PC-9 (cell line): ENCODE measurements around the gene SUGP2. TPM values are rescaled to one million over a fixed set of nuclear protein-coding genes. Genes with fewer than 3 reads are reported as not detected.

ENCODE experiments used
- BruUV-seq: library from RNA; stranded (reverse); fragments of 400-500 nt; replicated peaks from 2 replicates; lab custom pipeline; 2021; lab: Mats Ljungman, UMichigan
- CTCF ChIA-PET: fragments of 300-600 bp; sonication (Branson Sonifier 250); formaldehyde crosslinking; loops from one replicate; lab custom pipeline; 2022; ENCODE audit warnings: antibody characterized with exemption; lab: Charles Lee
- POLR2A ChIA-PET: fragments of 300-600 bp; sonication (Branson Sonifier 250); formaldehyde crosslinking; loops from one replicate; lab custom pipeline; 2022; ENCODE audit warnings: antibody characterized with exemption; ENCODE audit not compliant: unreplicated experiment; lab: Charles Lee
- DNase-seq, 2 experiments: peaks; one replicate each; pipeline versions ENCODE4 v3.0.0 to v3.0.0-alpha.2; 2015 to 2022; ENCODE audit warnings: mixed read lengths in 1 of 2
- H2AFZ ChIP-seq: fragments of 200-600 bp; sonication (generic); 2 replicates; pipeline ENCODE4 v1.8.1; 2017; ENCODE audit warnings: antibody characterized with exemption
- H3F3A ChIP-seq: fragments of 200-600 bp; sonication (generic); 2 replicates; pipeline ENCODE4 v1.8.1; 2017; ENCODE audit warnings: antibody characterized with exemption, mild to moderate bottlenecking, low read depth; ENCODE audit not compliant: insufficient read depth
- H3K27ac ChIP-seq: fragments of 200-600 bp; sonication (generic); 2 replicates; pipeline ENCODE4 v1.6.1; 2016; ENCODE audit warnings: mixed run types
- H3K27me3 ChIP-seq: fragments of 200-600 bp; sonication (generic); 2 replicates; pipeline ENCODE4 v1.6.1; 2016; ENCODE audit warnings: low read depth, mixed run types; ENCODE audit not compliant: insufficient read depth
- H3K36me3 ChIP-seq: fragments of 200-600 bp; sonication (generic); 2 replicates; pipeline ENCODE4 v1.6.1; 2016; ENCODE audit warnings: low read depth, mixed run types
- H3K4me1 ChIP-seq: fragments of 200-600 bp; sonication (generic); replicated peaks from 2 replicates; pipeline ENCODE4 v1.6.1; 2016; ENCODE audit warnings: mixed run types; ENCODE audit not compliant: insufficient read depth
- H3K4me2 ChIP-seq: fragments of 200-600 bp; sonication (generic); 2 replicates; pipeline ENCODE4 v1.6.1; 2017; ENCODE audit warnings: mixed run types
- H3K4me3 ChIP-seq: fragments of 200-600 bp; sonication (generic); 2 replicates; pipeline ENCODE4 v1.6.1; 2016; ENCODE audit warnings: mixed run types
- H3K79me2 ChIP-seq: fragments of 200-600 bp; sonication (generic); 2 replicates; pipeline ENCODE4 v1.6.1; 2017; ENCODE audit warnings: low read depth, mixed run types
- H3K9me2 ChIP-seq: fragments of 200-600 bp; sonication (generic); 2 replicates; pipeline ENCODE4 v1.8.1; 2017; ENCODE audit warnings: mild to moderate bottlenecking; ENCODE audit not compliant: insufficient read depth
- H3K9me3 ChIP-seq: fragments of 200-600 bp; sonication (generic); 2 replicates; pipeline ENCODE4 v1.8.1; 2016; ENCODE audit warnings: low read depth; ENCODE audit not compliant: insufficient read depth
- H4K20me1 ChIP-seq: fragments of 200-600 bp; sonication (generic); 2 replicates; pipeline ENCODE4 v1.8.1; 2017; ENCODE audit not compliant: insufficient read depth
- CTCF ChIP-seq: fragments of 200-600 bp; sonication (generic); conservative IDR thresholded peaks from 2 replicates; pipeline ENCODE4 v1.6.1; 2017; ENCODE audit warnings: mixed run types, antibody characterized with exemption, mild to moderate bottlenecking, moderate library complexity
- EZH2 ChIP-seq: fragments of 200-600 bp; sonication (generic); IDR thresholded peaks from 2 replicates; pipeline ENCODE4 v1.8.0; 2017; ENCODE audit warnings: antibody characterized with exemption, low read depth
- intact Hi-C: fragments of 100-400 bp; cut with micrococcal nuclease; formaldehyde crosslinking; loops from one replicate; pipeline ENCODE4 v1.10.0; 2022; ENCODE audit not compliant: unreplicated experiment
- total RNA-seq: library from RNA; stranded (reverse); gene quantifications from 2 replicates; pipeline ENCODE4 v1.2.3, GENCODE V29; 2021

SUGP2 gene
- total RNA-seq, 1 experiment from 2014 or later: 73.1 TPM

- POLR2A ChIA-PET: no interaction called here
- Histone ChIP-seq H3K4me3 (no peak overlapping the region), H2AFZ (no peak overlapping the region), H3K27ac (no peak overlapping the region), H3K9me2 (no peaks in the 10 kb centered on the region), H3K27me3 (no peaks in the 10 kb centered on the region), H3K4me2 (no peak overlapping the region), H3K9me3 (no peaks in the 10 kb centered on the region), H3K4me1 (peaks cover 13% of the 10 kb centered on the region), H3F3A (peaks cover 6% of the 10 kb centered on the region; the same call in 1 of the 2 replicates), H3K36me3 (no peaks in the 10 kb centered on the region), H4K20me1 (no peaks in the 10 kb centered on the region), H3K79me2 (no peaks in the 10 kb centered on the region)
- CTCF ChIA-PET: no interaction called here
- DNase-seq: no peak
- intact Hi-C loops: no loop called here
- TF ChIP-seq CTCF (no peak), EZH2 (no peak)
- BruUV-seq: no TSS peak
Observed at GRCh38 chr19:19068659-19069654, 35.6 kb upstream of the SUGP2 start.

GRCh38 chr19:19067276-19068072, 34.2 kb upstream of the SUGP2 start:
- Histone ChIP-seq H3K4me2 (no peak overlapping the region), H3K4me1 (peaks cover 21% of the 10 kb centered on the region), H3K79me2 (no peaks in the 10 kb centered on the region), H3F3A (peaks cover 14% of the 10 kb centered on the region), H3K4me3 (no peak overlapping the region), H3K36me3 (no peaks in the 10 kb centered on the region), H3K27ac (no peak overlapping the region), H2AFZ (no peak overlapping the region), H3K9me2 (no peaks in the 10 kb centered on the region), H3K27me3 (no peaks in the 10 kb centered on the region), H3K9me3 (no peaks in the 10 kb centered on the region), H4K20me1 (no peaks in the 10 kb centered on the region)
- no peak for TF ChIP-seq EZH2
- TF ChIP-seq CTCF: no peak
- ChIA-PET POLR2A (interaction anchor here (0.6 kb wide), 1 partner anchor 443 kb away, joined by 4 read pairs; no protein-coding TSS in a partner anchor), CTCF (no interaction called here)
- no TSS peak for BruUV-seq
- no peak for DNase-seq
- intact Hi-C loops: no loop called here
